HEK293 (cell line): ENCODE data around the gene SEMA6A.

Experiments used
- CTCF ChIA-PET: fragments of 350-600 bp; formaldehyde crosslinking; extraction: SDS; loops from one replicate; lab custom pipeline; 2021; ENCODE audit warnings: antibody characterized with exemption; lab: Yijun Ruan, JAX
- POLR2A ChIA-PET: fragments of 300-600 bp; formaldehyde crosslinking; extraction: SDS; loops from one replicate; lab custom pipeline; 2020; ENCODE audit warnings: antibody characterized with exemption, inconsistent platforms; lab: Yijun Ruan, JAX
- H3K27ac ChIP-seq: fragments of 200-500 bp; sonication (Bioruptor generic); 2 replicates; pipeline ENCODE4 v1.5.1; 2014; ENCODE audit warnings: low read depth, low read length, control low read depth, inconsistent platforms; ENCODE audit errors: extremely low read depth
- H3K36me3 ChIP-seq, 2 experiments: fragments of 200-500 bp in 1 of 2; sonication (Bioruptor generic) in 1 of 2; 1 replicate in 1 of 2; 2 replicates in 1 of 2; pipeline ENCODE4 v1.5.1; 2014 to 2017; ENCODE audit warnings: inconsistent platforms in 2 of 2, low read length in 2 of 2; ENCODE audit not compliant: control insufficient read depth in 2 of 2, insufficient read depth in 1 of 2
- H3K4me1 ChIP-seq: fragments of 200-500 bp; sonication (Bioruptor generic); 2 replicates; pipeline ENCODE4 v1.5.1; 2014; ENCODE audit warnings: mild to moderate bottlenecking, low read length, inconsistent platforms; ENCODE audit not compliant: control insufficient read depth, insufficient read depth
- H3K4me3 ChIP-seq: 2 replicates; pipeline ENCODE4 v1.5.1; 2011; ENCODE audit warnings: low read depth, mild to moderate bottlenecking, control low read depth, low read length, moderate library complexity
- H3K9me3 ChIP-seq: fragments of 200-500 bp; sonication (Bioruptor generic); 2 replicates; pipeline ENCODE4 v1.5.1; 2014; ENCODE audit warnings: low read depth, low read length, inconsistent platforms; ENCODE audit not compliant: control insufficient read depth, insufficient read depth
- FEZF1 ChIP-seq: fragments of 450-650 bp; formaldehyde crosslinking; IDR thresholded peaks from 2 replicates; pipeline ENCODE4 v1.5.1; 2016; ENCODE audit warnings: missing biosample characterization, missing genetic modification characterization
- INSM2 ChIP-seq: fragments of 450-650 bp; formaldehyde crosslinking; IDR thresholded peaks from 2 replicates; pipeline ENCODE4 v1.5.1; 2016; ENCODE audit warnings: missing biosample characterization, missing genetic modification characterization
- PRDM10 ChIP-seq: fragments of 450-650 bp; formaldehyde crosslinking; IDR thresholded peaks from 2 replicates; pipeline ENCODE4 v1.5.1; 2016; ENCODE audit warnings: missing biosample characterization, missing genetic modification characterization
- PRDM6 ChIP-seq: fragments of 450-650 bp; formaldehyde crosslinking; IDR thresholded peaks from 2 replicates; pipeline ENCODE4 v1.5.1; 2017; ENCODE audit warnings: missing biosample characterization, missing genetic modification characterization
- TRIM28 ChIP-seq: IDR thresholded peaks from 2 replicates; pipeline ENCODE4 v1.6.1; 2011; ENCODE audit warnings: low read length, control low read depth, borderline replicate concordance
- ZBTB8A ChIP-seq: fragments of 450-650 bp; formaldehyde crosslinking; IDR thresholded peaks from 2 replicates; pipeline ENCODE4 v1.5.1; 2016; ENCODE audit warnings: missing biosample characterization, missing genetic modification characterization
- ZNF175 ChIP-seq: fragments of 450-650 bp; formaldehyde crosslinking; IDR thresholded peaks from 2 replicates; pipeline ENCODE4 v1.5.1; 2016; ENCODE audit warnings: missing biosample characterization, missing genetic modification characterization
- ZNF549 ChIP-seq: fragments of 450-650 bp; IDR thresholded peaks from 2 replicates; pipeline ENCODE4 v1.5.1; 2018; ENCODE audit warnings: missing biosample characterization, missing genetic modification characterization, mild to moderate bottlenecking, inconsistent platforms, moderate library complexity
- ZNF561 ChIP-seq: fragments of 450-650 bp; IDR thresholded peaks from 2 replicates; pipeline ENCODE4 v1.5.1; 2018; ENCODE audit warnings: missing biosample characterization, missing genetic modification characterization, borderline replicate concordance
- ZNF585B ChIP-seq: fragments of 450-650 bp; formaldehyde crosslinking; IDR thresholded peaks from 2 replicates; pipeline ENCODE4 v1.5.1; 2016; ENCODE audit warnings: missing biosample characterization, missing genetic modification characterization
- ZSCAN30 ChIP-seq: fragments of 450-650 bp; IDR thresholded peaks from 2 replicates; pipeline ENCODE4 v1.5.1; 2018; ENCODE audit warnings: missing biosample characterization, mild to moderate bottlenecking, missing genetic modification characterization, moderate library complexity

SEMA6A gene

GRCh38 chr5:116449458-116449857, 125.2 kb downstream of the SEMA6A start:
- H3K4me3 ChIP-seq, result no peak overlapping the region
- no peak overlapping the region for H3K27ac ChIP-seq
- H3K4me1 ChIP-seq, result peaks cover 33% of the 10 kb centered on the region
- TF ChIP-seq ZNF549 (tag by site-specific recombination) (no peak), ZBTB8A (no peak), ZSCAN30 (tag by site-specific recombination) (no peak), INSM2 (tag by site-specific recombination) (no peak), ZNF175 (no peak)
- no peaks in the 10 kb centered on the region for H3K9me3 ChIP-seq
- POLR2A ChIA-PET, result no interaction called here
- H3K36me3 ChIP-seq, result peaks cover 0 to 39% of the 10 kb centered on the region in 2 experiments; a peak in 1 of 3 replicates
- CTCF ChIA-PET, result interaction anchor here (0.6 kb wide), 1 partner anchor 15 kb away, joined by 3 read pairs; no protein-coding TSS in a partner anchor

GRCh38 chr5:116448870-116449427, 125.7 kb downstream of the SEMA6A start:
- ChIA-PET CTCF (interaction anchor here (0.6 kb wide), 2 partner anchors 14 to 15 kb away, joined by 3 read pairs; no protein-coding TSS in a partner anchor), POLR2A (no interaction called here)
- Histone ChIP-seq H3K27ac (no peak overlapping the region), H3K36me3 (peaks cover 0 to 39% of the 10 kb centered on the region in 2 experiments; a peak in 1 of 3 replicates), H3K4me1 (peaks cover 30% of the 10 kb centered on the region), H3K9me3 (no peaks in the 10 kb centered on the region), H3K4me3 (no peak overlapping the region)
- peak; percentile 25; the same call in 1 of the 2 replicates for TF ChIP-seq FEZF1 (tag by site-specific recombination)
- peak; percentile 67 for TF ChIP-seq TRIM28
- no peak for TF ChIP-seq PRDM10 (tag by site-specific recombination)
- peak; percentile 71; the same call in 1 of the 2 replicates for TF ChIP-seq ZNF561
- TF ChIP-seq PRDM6 (tag by site-specific recombination), result peak; percentile 86

GRCh38 chr5:116448450-116448849, 126.2 kb downstream of the SEMA6A start:
- H3K4me1 ChIP-seq, result peaks cover 25% of the 10 kb centered on the region
- no peak for TF ChIP-seq ZNF585B
- H3K9me3 ChIP-seq, result no peaks in the 10 kb centered on the region
- CTCF ChIA-PET, result interaction anchor here (0.6 kb wide), 1 partner anchor 15 kb away, joined by 3 read pairs; no protein-coding TSS in a partner anchor
- POLR2A ChIA-PET, result no interaction called here
- no peak overlapping the region for H3K27ac ChIP-seq
- H3K36me3 ChIP-seq, result peaks cover 0 to 39% of the 10 kb centered on the region in 2 experiments; a peak in 1 of 3 replicates
- H3K4me3 ChIP-seq, result no peak overlapping the region
